Trophoblast cell (in vitro differentiated cells and primary cell): Measurements from ENCODE around the gene BABAM1.

ENCODE experiments used
- DNase-seq, 2 donors: peaks; one replicate each; pipeline ENCODE4 v3.0.0-alpha.2; 2016
- H2AFZ ChIP-seq: 2 replicates; pipeline ENCODE4 v1.6.1; 2013; ENCODE audit warnings: low read length, moderate library complexity, mild to moderate bottlenecking; ENCODE audit not compliant: insufficient read depth, poor library complexity
- H2AK5ac ChIP-seq: 2 replicates; pipeline ENCODE4 v1.6.1; 2013; ENCODE audit warnings: mild to moderate bottlenecking, low read length
- H2BK120ac ChIP-seq: 2 replicates; pipeline ENCODE4 v1.6.1; 2013; ENCODE audit warnings: low read length, mild to moderate bottlenecking, moderate library complexity; ENCODE audit not compliant: insufficient read depth, poor library complexity
- H2BK12ac ChIP-seq: 2 replicates; pipeline ENCODE4 v1.6.1; 2013; ENCODE audit warnings: mild to moderate bottlenecking, low read length, moderate library complexity
- H2BK5ac ChIP-seq: 2 replicates; pipeline ENCODE4 v1.6.1; 2013; ENCODE audit warnings: low read length, low read depth, moderate library complexity, mild to moderate bottlenecking; ENCODE audit not compliant: poor library complexity
- H3K14ac ChIP-seq: 2 replicates; pipeline ENCODE4 v1.6.1; 2013; ENCODE audit warnings: mild to moderate bottlenecking, low read length
- H3K18ac ChIP-seq: 2 replicates; pipeline ENCODE4 v1.6.1; 2013; ENCODE audit warnings: mild to moderate bottlenecking, low read length
- H3K23ac ChIP-seq: 2 replicates; pipeline ENCODE4 v1.6.1; 2013; ENCODE audit warnings: low read length
- H3K27ac ChIP-seq: 2 replicates; pipeline ENCODE4 v1.5.1; 2013; ENCODE audit warnings: low read depth, mild to moderate bottlenecking, inconsistent platforms, low read length, moderate library complexity
- H3K27me3 ChIP-seq: 2 replicates; pipeline ENCODE4 v1.6.1; 2013; ENCODE audit warnings: inconsistent platforms, mild to moderate bottlenecking, low read length, moderate library complexity; ENCODE audit not compliant: insufficient read depth
- H3K36me3 ChIP-seq, 2 experiments: 1 replicate in 1 of 2; 2 replicates in 1 of 2; pipeline ENCODE4 v1.6.1; 2013; ENCODE audit warnings: low read length in 2 of 2, mild to moderate bottlenecking in 2 of 2, moderate library complexity in 1 of 2; ENCODE audit not compliant: insufficient read depth in 2 of 2, control insufficient read depth in 1 of 2
- H3K4ac ChIP-seq: 2 replicates; pipeline ENCODE4 v1.6.1; 2013; ENCODE audit warnings: low read depth, mild to moderate bottlenecking, low read length, moderate library complexity
- H3K4me1 ChIP-seq, 2 experiments: 1 replicate in 1 of 2; 2 replicates in 1 of 2; pipeline ENCODE4 v1.6.1; 2013; ENCODE audit warnings: low read length in 2 of 2, mild to moderate bottlenecking in 2 of 2, moderate library complexity in 1 of 2; ENCODE audit not compliant: insufficient read depth in 2 of 2, control insufficient read depth in 1 of 2
- H3K4me2 ChIP-seq: 2 replicates; pipeline ENCODE4 v1.6.1; 2013; ENCODE audit warnings: inconsistent platforms, mild to moderate bottlenecking, low read length, moderate library complexity
- H3K4me3 ChIP-seq: 2 replicates; pipeline ENCODE4 v1.5.1; 2013; ENCODE audit warnings: mild to moderate bottlenecking, low read depth, low read length, inconsistent platforms
- H3K79me1 ChIP-seq: one replicate; pipeline ENCODE4 v1.6.1; 2013; ENCODE audit warnings: low read length
- H3K79me2 ChIP-seq: 2 replicates; pipeline ENCODE4 v1.6.1; 2013; ENCODE audit warnings: low read length, mild to moderate bottlenecking; ENCODE audit not compliant: control insufficient read depth, insufficient read depth, poor library complexity
- H3K9ac ChIP-seq: 2 replicates; pipeline ENCODE4 v1.6.1; 2013; ENCODE audit warnings: mild to moderate bottlenecking, low read length
- H3K9me3 ChIP-seq: 2 replicates; pipeline ENCODE4 v1.6.1; 2013; ENCODE audit warnings: low read depth, mild to moderate bottlenecking, control low read depth, inconsistent platforms, low read length; ENCODE audit not compliant: insufficient read depth
- H4K12ac ChIP-seq: 2 replicates; pipeline ENCODE4 v1.6.1; 2013; ENCODE audit warnings: low read depth, mild to moderate bottlenecking, low read length, moderate library complexity
- H4K8ac ChIP-seq: 2 replicates; pipeline ENCODE4 v1.6.1; 2013; ENCODE audit warnings: low read depth, mild to moderate bottlenecking, low read length, moderate library complexity
- H4K91ac ChIP-seq: one replicate; pipeline ENCODE4 v1.6.1; 2013; ENCODE audit warnings: low read depth, mild to moderate bottlenecking, low read length, moderate library complexity
- WGBS: extraction: QIAGEN DNeasy Blood & Tissue Kit; methylation state at CpG from one replicate; pipeline ENCODE4 v1.1.7; 2013; ENCODE audit warnings: missing lambda C conversion rate; ENCODE audit not compliant: insufficient read length, insufficient coverage; ENCODE audit errors: extremely low coverage; 5-methylcytosine and 5-hydroxymethylcytosine counted together

BABAM1 gene

DNA sequence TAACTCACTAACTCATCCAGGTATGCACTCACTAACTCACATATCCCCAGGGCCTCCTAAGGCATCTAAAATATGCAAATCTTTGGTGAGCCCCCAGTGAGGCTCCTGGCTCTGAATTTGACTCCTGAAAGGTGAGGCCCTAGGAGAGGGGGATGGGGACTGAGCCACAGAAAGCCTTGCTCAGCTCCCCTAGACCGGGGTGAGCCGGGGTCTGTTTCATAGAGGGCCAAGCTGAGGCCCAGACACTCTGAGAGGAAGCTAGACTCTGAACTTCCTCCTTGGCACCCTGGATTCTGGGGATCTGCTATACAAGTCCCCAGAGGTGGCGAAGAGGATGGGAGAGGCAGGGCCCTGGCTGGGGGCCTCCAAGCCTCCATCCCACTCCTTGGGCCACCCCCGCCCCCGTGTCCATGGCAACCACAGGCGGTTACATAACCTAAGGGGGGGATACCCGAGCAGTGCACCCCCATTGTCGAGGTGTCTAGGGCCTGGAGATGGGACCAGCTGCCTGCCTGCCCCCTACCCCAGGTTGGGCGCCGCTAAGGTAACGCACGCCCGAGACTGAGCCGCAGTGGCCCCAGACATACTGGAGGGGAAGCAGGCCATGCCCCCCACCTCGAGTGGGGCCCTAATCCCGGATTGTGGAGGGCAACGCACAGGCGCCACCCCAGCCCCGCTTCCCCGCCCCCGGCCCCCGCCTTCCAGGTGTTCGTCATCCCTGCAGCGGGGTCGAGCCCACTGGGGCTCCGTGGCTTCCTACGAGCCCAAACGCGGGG lies 35.3 kb downstream of the BABAM1 start:
- peak overlapping the region; percentile 93 for H4K91ac ChIP-seq
- H3K18ac ChIP-seq = peak overlapping the region; percentile 73
- H4K8ac ChIP-seq = peak overlapping the region; percentile 92
- peak; percentile 65 to 81 for DNase-seq
- H3K9ac ChIP-seq = peak overlapping the region; percentile 77
- no CpG with 5 or more reads among the region's 29 CpGs for WGBS
- H2BK120ac ChIP-seq = peak overlapping the region; percentile 67
- peaks cover 11% of the 10 kb centered on the region for H3K79me2 ChIP-seq
- peak overlapping the region; percentile 85 for H3K4ac ChIP-seq
- peaks cover 11 to 18% of the 10 kb centered on the region in 2 experiments for H3K36me3 ChIP-seq
- no peaks in the 10 kb centered on the region for H3K9me3 ChIP-seq
- H3K4me1 ChIP-seq = peaks cover 19 to 27% of the 10 kb centered on the region in 2 experiments
- peak overlapping the region; percentile 42 for H3K27ac ChIP-seq
- H2AK5ac ChIP-seq = peak overlapping the region; percentile 73
- peak overlapping the region; percentile 64 for H2BK12ac ChIP-seq
- peak overlapping the region; percentile 90 for H4K12ac ChIP-seq
- H3K27me3 ChIP-seq = no peaks in the 10 kb centered on the region
- H2AFZ ChIP-seq = peak overlapping the region; percentile 74
- peak overlapping the region; percentile 87 for H3K14ac ChIP-seq
- H3K4me2 ChIP-seq = peak overlapping the region; percentile 95
- peak overlapping the region; percentile 71 for H3K4me3 ChIP-seq
- H2BK5ac ChIP-seq = peak overlapping the region; percentile 68
- H3K23ac ChIP-seq = no peak overlapping the region
- peaks cover 24% of the 10 kb centered on the region for H3K79me1 ChIP-seq

DNA sequence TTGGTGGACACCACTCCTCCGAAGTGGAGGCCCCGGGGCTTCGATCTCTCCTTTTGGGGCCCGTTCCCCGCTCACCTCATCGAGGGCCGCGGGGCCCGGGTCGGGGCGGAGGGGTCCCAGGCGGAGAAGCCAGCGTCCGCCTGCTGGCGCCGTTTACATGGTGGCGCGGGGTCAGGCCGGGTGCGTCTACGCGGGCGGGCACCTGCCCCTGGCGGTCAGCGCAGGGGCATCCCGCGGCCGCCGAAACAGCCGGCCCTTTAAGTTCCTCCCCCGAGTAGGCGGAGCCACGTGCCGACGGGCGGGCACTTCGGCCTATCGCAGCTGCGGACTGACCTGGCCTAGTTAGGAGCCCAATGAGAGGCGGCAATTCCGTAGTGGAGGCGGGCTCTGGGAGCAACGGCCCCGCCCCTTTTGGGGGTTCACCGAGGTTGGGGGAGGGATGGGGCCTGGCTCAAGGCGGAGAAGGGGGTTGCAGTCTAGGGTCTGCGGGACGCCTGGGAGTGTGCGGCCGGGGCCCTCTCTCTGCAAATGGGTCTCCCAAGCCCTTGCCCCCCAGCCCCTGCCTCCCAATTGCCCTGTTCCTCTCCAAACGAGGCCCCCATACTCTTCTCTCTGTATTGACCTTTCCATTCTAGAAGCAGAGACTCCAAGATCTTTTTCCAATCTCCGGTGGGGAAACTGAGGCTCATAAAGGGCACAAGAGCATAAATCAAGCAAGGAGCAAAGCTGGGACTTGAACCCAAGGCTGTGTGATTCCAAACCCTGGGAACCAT lies 36.1 kb downstream of the BABAM1 start, which contains the start of gene ABHD8:
Gene ABHD8 (minus strand): TSS at position 259 of the 773 bp plus-strand sequence. CDS start 1,809 bp downstream, outside the sequence.
- Histone ChIP-seq H4K12ac (peak within 1 kb of the TSS; percentile 90), H3K27me3 (no peaks in the 10 kb centered on the region), H4K8ac (peak within 1 kb of the TSS; percentile 92), H4K91ac (peak within 1 kb of the TSS; percentile 93), H3K4me3 (peak within 1 kb of the TSS; percentile 71), H3K4ac (peak within 1 kb of the TSS; percentile 85), H3K79me1 (peaks cover 24% of the 10 kb centered on the region), H3K79me2 (peaks cover 11% of the 10 kb centered on the region), H3K23ac (no peak within 1 kb of the TSS), H3K9ac (peak within 1 kb of the TSS; percentile 77), H3K4me1 (peaks cover 23 to 32% of the 10 kb centered on the region in 2 experiments), H2AK5ac (peak within 1 kb of the TSS; percentile 73), H2AFZ (peak within 1 kb of the TSS; percentile 74), H3K4me2 (peak within 1 kb of the TSS; percentile 95), H3K36me3 (peaks cover 11 to 16% of the 10 kb centered on the region in 2 experiments), H2BK12ac (peak within 1 kb of the TSS; percentile 64), H3K9me3 (no peaks in the 10 kb centered on the region), H2BK120ac (peak within 1 kb of the TSS; percentile 67), H3K14ac (peak within 1 kb of the TSS; percentile 87), H3K18ac (peak within 1 kb of the TSS; percentile 73), H2BK5ac (peak within 1 kb of the TSS; percentile 68), H3K27ac (peak within 1 kb of the TSS; percentile 42)
- no CpG with 5 or more reads among the region's 52 CpGs for WGBS
- DNase-seq = peak; percentile 97 to 98

DNA sequence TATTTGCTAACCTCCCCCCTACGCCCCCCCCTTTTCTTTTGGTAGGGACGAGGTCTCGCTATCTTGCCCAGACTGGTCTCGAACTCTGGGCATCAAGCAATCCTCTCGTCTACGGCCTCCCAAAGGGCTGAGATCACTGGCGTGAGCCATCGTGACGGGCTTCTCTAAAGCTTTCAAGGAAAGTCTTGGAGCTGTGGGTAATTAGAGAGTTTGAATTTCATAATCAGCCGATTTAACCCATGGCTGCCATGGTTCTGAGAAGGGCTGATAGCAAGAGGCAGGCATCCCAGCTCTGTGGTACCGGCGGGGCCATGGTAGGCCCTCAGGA lies 36.7 kb downstream of the BABAM1 start:
- DNase-seq = no peak
- Histone ChIP-seq H2BK5ac (no peak overlapping the region), H3K4me3 (no peak overlapping the region), H2AK5ac (no peak overlapping the region), H4K8ac (no peak overlapping the region), H3K4me2 (no peak overlapping the region), H3K27me3 (no peaks in the 10 kb centered on the region), H4K12ac (no peak overlapping the region), H3K27ac (no peak overlapping the region), H2BK12ac (peak overlapping the region; percentile 29), H3K4ac (no peak overlapping the region), H2BK120ac (no peak overlapping the region), H3K79me2 (peaks cover 11% of the 10 kb centered on the region), H3K36me3 (peaks cover 11 to 16% of the 10 kb centered on the region in 2 experiments), H3K18ac (no peak overlapping the region), H3K4me1 (peaks cover 23 to 32% of the 10 kb centered on the region in 2 experiments), H3K9me3 (no peaks in the 10 kb centered on the region), H3K14ac (no peak overlapping the region), H2AFZ (no peak overlapping the region), H3K23ac (no peak overlapping the region), H3K79me1 (peaks cover 24% of the 10 kb centered on the region), H4K91ac (no peak overlapping the region), H3K9ac (no peak overlapping the region)
- WGBS = no CpG with 5 or more reads among the region's 12 CpGs

DNA sequence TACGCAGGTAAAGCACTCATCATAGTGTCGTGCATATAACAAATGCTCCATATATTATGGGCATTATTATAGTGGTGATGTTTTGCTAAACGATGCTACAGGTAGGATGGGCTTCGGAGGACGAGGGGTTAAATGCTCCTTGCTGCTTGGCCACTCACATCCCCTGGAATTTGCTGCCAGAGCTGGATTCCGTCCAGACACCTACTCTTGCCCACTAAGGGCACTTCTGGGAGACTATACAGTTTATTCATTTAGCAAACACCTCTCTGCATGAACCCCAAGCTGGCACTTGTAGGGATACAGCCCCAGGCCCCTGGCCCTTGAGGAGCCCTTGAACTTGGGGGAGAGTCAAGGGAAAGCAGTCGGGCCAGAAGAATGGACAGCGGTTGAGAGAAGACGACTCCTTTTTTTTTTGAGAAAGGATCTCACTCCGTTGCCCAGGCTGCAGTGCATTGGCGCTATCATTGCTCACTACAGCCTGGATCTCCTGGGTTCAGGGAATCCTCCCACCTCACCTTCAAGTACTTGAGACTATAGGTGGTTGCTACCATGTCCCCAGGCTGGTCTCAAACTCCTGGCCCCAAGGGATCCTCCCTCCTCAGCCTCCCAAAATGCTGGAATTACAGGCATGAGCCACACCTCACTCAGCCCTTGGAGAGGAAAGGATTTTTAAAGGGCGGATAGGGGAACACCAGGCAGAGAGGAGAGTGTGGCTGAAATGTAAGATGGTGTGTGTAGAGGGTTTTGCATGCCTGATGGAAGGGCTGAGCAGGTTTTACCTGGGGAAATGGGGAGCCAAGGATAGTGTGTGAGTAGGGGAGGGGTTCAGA lies 37.4 kb downstream of the BABAM1 start:
- H3K27ac ChIP-seq = no peak overlapping the region
- WGBS = no CpG with 5 or more reads among the region's 12 CpGs
- H3K9ac ChIP-seq = no peak overlapping the region
- no peak overlapping the region for H3K23ac ChIP-seq
- no peak overlapping the region for H2BK12ac ChIP-seq
- H4K8ac ChIP-seq = no peak overlapping the region
- H3K9me3 ChIP-seq = no peaks in the 10 kb centered on the region
- no peaks in the 10 kb centered on the region for H3K27me3 ChIP-seq
- H3K4me3 ChIP-seq = no peak overlapping the region
- H3K4me2 ChIP-seq = peak overlapping the region; percentile 4
- peaks cover 27% of the 10 kb centered on the region for H3K79me1 ChIP-seq
- H3K18ac ChIP-seq = no peak overlapping the region
- no peak overlapping the region for H2BK5ac ChIP-seq
- H3K4me1 ChIP-seq = peaks cover 23 to 32% of the 10 kb centered on the region in 2 experiments
- no peak overlapping the region for H3K4ac ChIP-seq
- peak overlapping the region; percentile 41 for H4K91ac ChIP-seq
- peak in 1 of 2 donors; percentile 70 for DNase-seq
- H2BK120ac ChIP-seq = no peak overlapping the region
- peaks cover 14% of the 10 kb centered on the region for H3K79me2 ChIP-seq
- H4K12ac ChIP-seq = no peak overlapping the region
- peaks cover 11 to 16% of the 10 kb centered on the region in 2 experiments for H3K36me3 ChIP-seq
- H2AK5ac ChIP-seq = no peak overlapping the region
- no peak overlapping the region for H2AFZ ChIP-seq
- no peak overlapping the region for H3K14ac ChIP-seq
